Measurements from ENCODE around the gene CA12.

CA12 gene

DNA sequence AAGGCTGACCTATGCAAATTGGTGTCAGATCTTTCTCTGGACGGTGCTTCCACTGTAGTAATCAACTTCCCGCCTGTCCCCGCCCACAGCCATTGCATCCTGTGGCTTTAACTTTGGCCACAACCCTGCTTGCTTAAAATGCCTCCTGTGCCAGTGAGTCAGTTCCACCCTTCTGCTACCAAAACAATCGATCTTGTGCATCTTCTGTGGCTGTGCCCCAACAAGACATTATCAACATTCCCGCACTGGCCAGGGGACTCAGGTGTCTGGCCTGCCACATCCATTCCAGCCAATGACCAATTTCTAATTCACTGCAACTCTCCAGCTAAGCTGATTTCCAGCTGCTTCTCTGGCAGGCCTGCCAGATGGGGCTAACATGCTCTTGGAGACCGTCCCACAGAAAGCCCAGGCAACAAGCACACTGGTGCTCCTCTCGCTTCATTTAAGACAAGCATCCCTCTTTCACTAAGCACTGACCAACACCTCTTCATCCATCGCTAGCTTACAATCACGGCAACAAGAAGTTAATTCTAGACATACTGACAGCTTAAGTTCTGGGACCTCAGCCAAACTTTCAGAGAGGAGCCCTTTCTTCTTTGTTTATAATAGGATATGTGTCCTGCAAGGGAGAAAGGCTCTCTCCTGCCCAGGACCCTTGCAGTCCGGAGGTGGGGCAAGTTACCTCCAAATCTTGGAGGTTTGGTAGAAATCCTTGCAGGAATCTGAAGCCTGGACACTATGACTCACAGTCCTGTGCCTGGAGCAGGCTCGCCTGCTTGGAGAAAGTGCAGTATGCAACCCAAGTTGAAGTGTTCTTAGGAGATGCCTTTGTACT, 6.7 kb downstream of the CA12 start:
- no peak for DNase-seq

DNA sequence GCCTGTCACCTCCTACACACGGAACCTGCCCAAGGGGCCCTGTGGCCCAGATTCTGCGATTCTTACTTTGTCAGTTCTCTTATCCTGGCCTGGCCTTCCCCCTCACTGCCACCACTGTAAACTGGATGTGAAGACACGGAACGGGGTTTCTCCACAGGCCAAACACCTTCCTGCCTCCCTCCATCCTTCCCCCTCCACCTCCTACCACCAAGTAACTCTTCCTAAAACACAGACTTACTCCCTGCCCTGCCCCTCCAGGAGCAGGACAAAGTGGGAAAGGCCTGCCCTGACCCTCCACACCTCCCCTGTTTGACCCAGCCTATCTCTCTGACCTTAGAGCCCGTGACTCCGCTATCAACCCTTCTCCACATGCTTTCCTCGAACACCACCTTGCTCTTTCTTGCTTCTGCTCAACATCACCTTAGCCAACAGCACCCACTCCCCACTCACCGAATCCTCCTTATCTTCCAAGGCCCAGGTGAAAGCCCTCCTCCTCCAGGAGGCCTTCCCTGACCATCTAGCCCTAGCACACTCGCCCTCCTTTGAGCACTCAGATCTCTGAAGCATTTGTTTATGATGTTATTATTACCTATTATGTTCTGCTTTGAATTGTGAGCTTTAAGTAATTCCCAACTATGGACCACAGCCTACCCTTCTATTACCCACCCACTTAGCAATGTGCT, 7.6 kb downstream of the CA12 start:
- no peak for DNase-seq

DNA sequence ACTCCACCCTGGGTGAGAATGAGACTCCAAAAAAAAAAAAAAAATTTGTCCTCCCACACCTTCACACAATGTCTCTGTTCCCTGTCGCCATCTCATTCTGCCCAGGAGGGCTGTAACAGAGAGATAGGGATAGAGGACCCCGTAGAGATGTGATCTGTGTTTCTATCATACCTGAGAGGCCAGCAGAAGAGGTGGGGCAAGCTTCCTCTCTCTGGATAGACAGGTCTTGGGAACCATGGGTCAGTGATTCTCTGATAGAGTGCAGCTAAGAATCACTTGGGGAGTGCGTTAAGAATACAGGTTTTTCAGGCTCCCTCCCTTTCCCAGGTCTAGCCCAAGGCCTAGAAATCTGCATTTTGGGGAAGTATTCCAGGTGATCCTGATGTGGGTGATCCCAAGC, 8.3 kb downstream of the CA12 start:
- no peak for DNase-seq

DNA sequence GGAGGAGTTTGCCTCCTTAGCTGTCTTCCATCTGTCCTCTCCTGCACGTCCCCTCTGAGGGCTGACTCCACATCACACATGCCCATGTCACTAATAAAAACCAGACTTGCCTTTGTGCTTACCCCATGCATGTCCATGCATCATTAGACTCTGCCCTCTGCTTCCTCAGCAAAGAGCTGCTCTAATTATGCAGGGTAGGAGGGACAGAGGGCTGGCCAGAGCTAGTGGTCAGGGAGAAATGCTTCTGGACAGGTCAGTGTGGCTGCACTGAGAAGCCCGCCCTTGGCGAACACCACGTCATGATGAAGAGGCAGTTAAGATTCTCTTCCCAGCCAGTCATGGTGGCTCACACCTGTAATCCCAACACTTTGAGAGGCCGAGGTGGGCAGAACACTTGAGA, 8.9 kb downstream of the CA12 start:
- no peak for DNase-seq

DNA sequence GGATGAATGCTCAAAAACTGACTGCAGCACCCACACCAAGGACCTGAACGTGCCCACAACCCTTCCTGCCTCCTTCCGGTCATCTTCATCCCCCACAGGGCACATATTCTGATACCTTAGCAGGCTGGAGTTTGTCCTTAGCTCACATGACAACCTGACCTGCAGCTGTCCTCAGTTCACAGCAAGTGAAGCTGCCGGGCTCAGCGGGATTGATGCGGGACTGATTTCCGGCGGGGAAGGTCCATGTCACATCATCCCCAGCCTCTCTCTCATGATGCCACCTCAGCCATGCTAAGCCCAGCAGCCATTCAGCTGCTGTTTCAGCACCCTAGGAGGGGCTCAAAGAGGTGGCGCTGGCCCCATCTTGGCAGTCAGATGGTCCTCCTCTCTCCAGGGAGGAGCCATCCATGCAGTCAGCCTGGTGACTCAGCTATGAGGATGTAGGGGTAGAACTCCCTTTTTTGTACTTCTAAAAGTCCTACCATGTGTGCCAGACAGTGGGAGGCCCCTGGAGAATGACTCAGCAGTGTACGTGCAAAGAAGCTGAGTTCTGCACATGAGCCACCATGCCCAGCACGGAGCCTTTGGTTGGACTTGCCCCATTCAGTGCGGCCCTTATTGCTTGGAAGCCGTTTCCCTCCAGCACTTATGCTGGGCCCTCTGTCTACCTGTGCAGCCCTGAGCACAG, 9.5 kb downstream of the CA12 start:
- DNase-seq, result no peak

DNA sequence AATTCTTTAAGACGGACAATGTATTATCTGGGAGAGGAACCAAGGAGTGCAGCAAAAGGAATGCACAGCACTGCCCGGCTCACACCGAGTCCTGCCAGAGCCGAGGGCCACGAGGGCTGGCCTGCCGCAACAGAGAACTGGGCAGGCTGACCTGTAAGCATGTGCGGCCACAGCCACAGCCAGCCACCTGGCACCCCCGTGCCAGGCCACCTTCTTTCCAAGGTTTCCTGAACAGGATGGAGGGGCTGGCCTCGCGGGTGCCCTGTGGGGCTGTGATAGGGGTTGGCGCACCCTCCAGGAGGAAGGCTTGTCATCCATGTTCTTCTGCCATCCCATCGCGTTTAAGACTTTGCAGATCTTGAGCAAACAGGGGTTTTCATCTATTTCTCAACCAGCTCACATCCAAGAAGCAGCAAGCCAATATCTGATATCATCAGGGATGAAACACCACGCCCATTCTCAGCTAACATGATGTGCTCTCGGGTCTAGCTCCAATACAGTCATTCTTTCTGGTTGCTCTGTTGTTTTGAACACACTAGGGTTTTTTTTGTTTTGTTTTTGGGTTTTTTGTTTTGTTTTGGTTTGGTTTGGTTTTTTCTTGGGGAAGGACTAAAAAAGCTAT, 10.2 kb downstream of the CA12 start:
- DNase-seq, result no peak

DNA sequence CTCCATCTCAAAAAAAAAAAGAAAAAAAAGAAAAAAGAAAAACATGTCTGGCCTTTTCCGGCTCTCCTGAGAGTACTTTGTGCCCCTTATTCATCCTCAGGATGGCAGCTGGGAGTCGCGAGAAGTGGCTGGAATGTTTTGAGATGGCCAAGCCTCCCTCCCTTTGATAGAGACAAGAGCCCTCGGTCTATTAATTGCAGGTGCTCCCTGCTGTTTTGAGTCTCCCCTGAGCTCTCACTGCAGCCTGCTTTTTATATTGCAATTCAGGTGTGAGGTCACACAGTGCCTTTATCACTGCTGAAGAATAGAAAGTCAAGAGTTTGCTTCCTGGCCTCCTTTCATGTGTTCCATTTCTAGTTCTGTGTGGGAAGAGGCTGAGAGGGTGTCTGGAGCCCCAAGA, 10.9 kb downstream of the CA12 start:
- DNase-seq, result no peak

DNA sequence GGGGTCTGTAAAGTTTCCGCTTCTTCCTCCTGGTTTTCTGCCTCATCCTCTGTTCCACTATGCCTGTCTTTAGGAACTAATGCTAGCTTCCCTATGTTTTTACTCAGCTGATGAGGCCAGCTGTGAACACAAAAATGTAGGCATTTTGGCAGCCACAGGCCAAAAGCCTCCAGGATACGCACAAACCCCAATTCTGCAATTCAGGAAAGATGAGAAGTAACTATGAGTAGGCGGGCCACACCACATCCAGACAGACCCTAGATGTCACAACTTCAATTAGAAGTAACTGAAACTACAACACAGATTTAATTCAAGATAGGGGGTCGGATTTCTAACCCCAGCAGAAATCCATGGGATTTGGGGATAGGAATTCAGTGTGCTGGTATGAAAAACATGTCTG, 11.9 kb downstream of the CA12 start:
- DNase-seq, result no peak

DNA sequence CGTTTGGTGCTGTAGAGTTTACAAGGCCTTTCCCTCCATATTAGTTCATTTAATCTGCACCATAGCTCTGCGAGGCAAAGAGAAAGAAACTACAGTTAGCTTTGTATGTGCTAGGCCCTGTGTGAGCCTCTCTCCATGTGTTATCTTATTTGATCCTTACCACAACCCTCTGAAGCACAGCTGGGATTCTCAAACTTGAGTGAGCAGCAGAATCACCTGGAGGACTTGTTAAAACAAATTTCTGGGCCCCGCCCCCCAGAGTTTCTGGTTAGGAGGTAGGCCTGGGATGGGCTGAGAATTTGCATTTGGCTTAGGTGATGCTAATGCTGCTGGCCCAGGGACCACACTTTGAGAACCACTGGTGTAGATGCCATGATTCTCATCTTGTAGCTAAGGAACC, 12.3 kb downstream of the CA12 start:
- DNase-seq, result no peak

DNA sequence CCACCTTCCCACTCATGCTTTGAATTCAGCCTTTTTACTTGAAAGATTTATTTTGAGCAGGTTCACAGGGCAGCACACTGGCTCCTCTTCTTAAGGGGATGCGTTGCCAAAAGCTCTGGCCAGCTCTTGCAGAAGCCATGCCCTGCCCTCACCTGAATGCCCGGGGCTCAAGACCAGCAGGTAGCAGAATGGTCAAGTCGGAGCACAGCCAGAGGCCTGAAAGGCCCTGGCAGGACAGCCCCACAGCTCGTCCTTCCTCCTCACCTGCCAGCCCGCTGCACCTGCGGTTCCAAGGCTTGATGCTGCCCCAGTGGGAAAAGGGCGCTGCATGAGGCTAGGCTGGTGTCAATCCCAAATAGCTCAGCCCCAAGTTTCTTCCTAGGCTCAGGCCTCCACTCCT, 13.1 kb downstream of the CA12 start:
- no peak for DNase-seq

DNA sequence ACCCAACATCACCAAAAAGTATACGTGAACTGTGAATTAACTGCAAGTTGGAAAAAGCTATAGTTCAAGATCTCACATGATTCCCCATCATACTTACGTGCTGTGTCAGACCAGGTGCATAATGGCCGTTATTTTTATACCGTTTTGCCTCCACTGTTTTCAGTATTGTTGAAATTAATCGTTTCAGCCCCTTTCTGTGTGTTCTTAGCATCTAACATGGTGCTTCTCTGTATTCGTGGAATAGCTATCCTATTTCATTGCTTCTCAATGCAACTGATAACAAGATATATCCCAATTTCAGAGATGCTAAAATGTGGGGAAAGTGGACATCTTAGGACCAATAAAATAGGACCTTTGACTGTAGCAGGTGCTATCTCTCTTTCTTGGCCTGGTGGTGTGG, 13.7 kb downstream of the CA12 start:
- no peak for DNase-seq

DNA sequence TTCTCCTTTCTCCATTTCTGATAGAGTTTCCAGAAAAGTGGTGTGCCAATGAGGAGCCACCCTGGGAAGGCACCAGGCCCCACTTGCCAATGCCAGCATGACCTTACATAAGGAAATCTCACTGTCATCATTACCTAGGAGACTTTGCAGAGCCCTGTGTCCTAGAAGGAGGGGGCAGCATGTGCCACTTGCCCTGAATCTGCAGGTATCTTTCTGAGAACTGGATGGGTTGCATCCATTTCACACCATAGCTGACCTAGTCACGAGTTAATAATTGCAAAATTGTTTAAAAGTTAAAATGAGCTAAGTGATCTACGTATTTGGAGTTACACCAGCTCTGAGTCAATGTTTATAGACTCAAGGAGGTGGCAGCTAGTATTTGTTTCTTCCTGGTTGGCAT, 14.3 kb downstream of the CA12 start:
- DNase-seq, result no peak

DNA sequence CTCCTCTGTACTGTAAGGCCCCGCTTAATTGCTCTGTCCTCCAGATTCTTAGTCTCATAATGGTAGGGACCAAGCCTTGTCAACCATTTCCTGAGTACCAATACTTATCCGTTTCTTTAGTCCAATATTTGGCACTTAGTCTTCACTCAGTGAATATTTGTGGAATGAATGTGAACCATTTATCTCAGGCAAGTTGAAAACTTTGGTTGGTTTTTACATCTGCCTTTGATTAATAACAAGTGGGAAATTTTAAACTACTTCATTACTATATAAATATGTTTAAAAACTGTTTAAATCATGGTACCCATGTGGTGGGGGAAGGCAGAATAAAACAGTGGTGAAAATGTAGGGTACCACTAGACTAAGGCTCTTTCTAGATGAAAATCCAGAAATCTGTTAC, 15.2 kb downstream of the CA12 start:
- DNase-seq, result no peak

DNA sequence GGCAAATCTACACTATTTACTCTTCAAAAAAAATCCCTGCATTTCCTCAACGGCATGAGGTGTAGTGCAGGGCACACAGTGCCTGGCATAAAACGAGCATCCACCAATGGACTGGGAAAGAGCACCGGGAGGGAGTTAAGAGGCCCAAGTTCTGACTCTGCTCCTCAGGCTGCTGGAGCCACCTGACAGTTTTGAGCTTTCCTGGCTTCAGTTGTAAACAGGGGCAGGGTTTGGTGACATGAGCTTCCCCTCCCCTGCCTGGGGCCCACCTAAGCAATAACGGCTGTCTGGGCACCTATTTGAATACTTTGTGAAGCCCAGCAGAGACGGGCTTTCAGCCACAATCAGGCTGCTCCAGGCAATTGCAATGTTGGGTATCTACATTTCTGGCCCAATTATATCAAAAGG, 16.4 kb downstream of the CA12 start:
- no peak for DNase-seq

DNA sequence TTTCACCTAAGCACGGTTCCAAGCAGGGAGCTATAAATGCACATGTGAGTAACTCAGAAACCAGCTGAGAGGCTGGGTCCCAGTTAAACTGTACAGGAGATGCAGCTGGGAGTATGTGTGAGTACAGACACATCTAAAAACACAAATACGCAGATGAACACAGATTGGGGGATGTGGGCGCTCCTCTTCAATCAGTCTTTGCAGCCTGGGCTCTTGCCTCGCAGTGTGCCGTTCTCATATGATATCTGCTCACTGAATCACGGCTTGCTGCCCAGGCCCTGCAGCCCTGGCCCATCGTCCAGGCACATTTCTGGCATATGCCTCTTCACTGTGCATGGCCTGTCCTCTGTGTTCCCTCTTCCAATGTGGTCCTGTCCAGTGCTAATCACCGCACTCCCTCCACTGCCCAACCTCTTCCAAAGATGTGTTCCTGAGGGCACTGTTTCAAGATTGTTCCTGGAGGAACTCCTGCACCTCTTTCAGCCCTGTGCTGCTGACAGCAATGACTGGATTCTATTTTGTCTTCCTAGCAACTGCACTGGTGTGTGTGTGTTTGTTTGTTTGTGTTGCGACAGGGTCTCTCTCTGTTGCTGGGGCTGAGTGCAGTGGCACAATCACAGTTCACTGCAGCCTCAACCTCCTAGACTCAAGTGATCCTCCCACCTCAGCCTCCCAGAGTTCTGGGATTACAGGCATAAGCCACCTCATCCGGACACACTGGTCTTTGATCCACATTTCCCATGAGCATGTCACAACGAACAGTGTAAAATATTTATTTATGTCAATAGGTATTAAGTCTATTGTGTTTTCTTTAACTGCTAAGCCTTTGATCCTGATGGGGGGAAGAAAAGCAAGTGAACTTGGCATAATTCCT, 17.0 kb downstream of the CA12 start:
- no peak for DNase-seq

DNA sequence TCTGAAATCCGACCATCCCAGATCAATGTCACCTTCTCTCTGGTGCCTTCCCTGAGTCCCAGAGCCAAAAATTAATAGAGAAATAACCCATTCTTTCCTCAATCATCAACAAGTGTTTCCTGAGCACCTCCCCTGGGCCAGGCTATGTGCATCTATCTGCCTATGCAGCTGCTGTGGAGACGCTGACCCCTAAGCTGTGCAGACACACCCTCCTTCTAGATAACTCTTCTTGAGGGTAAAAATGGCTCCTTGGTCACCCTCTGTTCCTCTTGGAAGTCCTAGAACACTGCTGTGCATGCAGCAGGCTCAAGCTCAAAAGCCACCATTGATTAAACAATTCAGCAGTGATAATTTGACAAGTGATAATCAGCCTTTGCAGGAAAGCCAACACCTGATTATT, 18.4 kb downstream of the CA12 start:
- DNase-seq, result no peak

DNA sequence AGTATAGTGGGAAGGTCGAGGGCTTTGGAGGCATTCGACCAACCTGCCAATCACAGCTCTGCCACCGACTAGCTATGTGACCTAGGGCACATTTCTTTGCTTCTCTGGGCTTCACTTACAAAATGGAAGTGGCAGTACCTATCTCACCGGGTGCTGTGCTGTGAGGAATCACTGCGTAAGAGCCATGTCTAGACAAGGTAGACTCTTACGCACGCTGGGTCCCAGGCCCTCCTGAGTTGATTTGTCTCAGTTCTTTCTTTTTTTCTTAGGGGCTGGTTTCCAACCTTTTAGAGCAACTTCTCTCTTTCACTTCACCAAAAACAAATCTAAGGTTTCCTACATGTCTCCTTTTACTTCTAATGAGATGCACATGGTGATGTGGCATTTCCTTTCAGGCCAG, 18.8 kb downstream of the CA12 start:
- DNase-seq, result no peak

DNA sequence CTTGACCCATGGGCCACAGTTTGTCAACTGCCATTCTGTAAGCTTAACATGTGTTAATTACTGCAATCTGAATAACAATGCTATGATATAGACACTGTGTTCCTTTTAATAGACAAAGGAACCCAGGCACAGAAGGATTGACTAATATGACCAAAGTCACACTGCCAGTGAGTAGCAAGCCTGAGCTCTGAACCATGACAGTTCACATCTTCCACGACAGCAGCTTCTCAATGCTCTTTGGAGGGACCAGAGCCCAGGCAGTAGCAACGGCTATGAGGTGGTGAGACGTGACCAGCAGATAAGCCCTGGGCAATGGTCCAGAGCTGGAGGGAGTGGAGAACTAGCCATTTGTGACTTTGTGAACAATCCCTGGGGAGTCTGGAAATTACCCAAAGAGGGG, 19.4 kb downstream of the CA12 start:
- no peak for DNase-seq

DNA sequence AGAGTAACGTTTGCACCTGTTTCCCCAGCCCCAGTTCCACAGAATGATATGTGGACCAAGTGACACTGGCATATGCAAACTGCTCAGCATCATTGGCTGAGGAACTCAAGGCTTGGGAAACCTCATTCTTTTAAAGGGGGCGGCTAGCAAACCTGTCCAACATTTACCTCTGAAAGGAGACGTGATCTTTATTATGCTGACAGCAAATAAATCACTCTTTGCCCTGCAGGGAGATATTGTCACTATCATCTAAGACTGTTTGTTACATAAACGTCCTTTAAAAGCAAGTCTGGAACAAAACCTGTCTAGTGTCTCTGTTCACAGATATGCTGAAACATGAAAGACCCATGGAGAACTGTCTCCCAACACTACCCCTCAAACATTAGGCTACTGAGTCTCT, 21.5 kb downstream of the CA12 start:
- no peak for DNase-seq

DNA sequence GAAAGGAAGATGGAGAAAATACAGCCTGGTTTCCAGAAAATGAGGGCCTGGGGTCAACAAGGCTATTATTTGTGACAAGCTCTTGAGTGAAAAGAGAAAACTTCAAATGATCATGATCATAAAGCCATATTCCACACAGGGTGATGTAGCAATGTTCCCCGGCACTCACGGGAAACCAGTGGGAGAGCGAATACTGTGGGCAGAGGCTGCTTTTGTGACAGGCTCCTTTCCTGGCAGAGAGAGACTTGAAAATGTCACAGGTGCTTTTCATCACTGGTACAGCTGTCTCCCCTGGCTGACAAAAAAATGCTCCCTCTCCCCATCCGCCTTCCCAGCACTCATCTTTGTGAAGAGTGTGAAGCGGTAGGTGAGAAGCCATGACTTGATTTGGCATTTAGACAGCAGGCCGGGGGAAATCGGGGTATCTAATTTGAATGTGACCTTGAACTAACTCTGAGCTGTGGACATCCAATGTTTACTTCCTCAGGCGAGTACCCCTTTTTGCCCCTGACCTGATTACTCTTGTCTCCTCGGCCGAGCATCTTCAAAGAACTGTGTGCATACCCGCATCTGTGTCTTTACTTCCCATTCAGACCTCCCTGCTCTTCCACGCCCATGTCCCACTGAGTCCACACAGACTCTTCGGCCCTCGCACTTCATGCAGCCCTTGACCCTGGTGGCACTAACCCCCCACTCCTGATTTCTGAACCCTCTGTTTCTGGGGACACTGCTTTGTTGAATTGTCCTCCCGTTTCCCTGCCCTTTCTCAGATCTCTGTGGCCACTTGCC, 23.2 kb downstream of the CA12 start:
- DNase-seq, result no peak

DNA sequence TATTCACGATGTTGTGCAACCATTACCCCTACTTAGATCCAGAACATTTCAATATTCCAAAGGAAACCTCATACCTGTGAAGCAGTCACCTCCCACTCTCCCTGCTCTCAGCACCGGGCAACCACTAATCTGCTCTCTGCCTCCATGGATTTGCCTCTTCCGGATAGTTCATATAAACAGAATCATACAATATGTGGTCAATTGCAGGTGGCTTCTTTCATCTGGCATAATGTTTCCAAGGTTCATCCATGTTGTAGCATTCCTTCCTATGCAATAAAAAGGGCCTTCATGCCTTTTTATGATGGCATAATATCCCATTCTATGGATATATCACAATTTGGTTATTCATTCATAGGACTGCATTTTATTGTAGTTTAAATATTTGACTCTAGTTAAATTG, 23.9 kb downstream of the CA12 start:
- no peak for DNase-seq

DNA sequence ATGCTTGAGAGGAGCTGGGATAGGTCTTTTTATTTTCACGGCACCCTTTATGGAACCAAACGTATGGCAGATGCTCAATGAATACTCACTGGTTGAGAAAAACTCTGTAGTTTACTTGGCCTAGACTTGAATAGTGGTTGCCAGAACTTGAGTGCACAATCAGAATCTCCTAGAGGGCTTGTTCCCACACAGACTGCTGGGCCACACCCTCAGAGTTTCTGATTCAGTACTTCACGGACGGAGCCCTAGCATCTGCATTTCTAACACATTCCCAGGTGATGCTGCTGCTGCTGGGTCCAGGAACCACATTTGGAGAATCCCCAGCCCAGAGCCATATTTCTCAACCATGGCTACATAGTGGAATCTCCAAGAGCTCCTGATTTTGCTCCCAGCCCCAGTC, 24.6 kb downstream of the CA12 start:
- DNase-seq, result no peak

Measured in stimulated activated CD4-positive, alpha-beta T cell treated with anti-CD3 and anti-CD28 coated beads, Interleukin-12 subunit alpha, Interleukin-12 subunit beta, amount 100 ng/mL, for 4 hours (primary cell).